Neuronal stem cell (in vitro differentiated cells): ENCODE data around the gene JDP2.

ENCODE experiments used
- DNase-seq: peaks from one replicate; pipeline ENCODE4 v3.0.0-alpha.2; 2013; ENCODE audit warnings: low spot score
- H2AFZ ChIP-seq: one replicate; pipeline ENCODE4 v1.6.1; 2013; ENCODE audit warnings: mild to moderate bottlenecking, low read length, inconsistent platforms
- H2AK5ac ChIP-seq: 2 replicates; pipeline ENCODE4 v1.6.1; 2013; ENCODE audit warnings: low read depth, mild to moderate bottlenecking, inconsistent platforms, low read length, moderate library complexity, mixed read lengths
- H2BK120ac ChIP-seq: 2 replicates; pipeline ENCODE4 v1.6.1; 2013; ENCODE audit warnings: low read depth, mild to moderate bottlenecking, inconsistent platforms, low read length, moderate library complexity, mixed read lengths
- H2BK12ac ChIP-seq: one replicate; pipeline ENCODE4 v1.6.1; 2013; ENCODE audit warnings: low read length, inconsistent platforms
- H2BK15ac ChIP-seq: 2 replicates; pipeline ENCODE4 v1.6.1; 2013; ENCODE audit warnings: mild to moderate bottlenecking, low read length, inconsistent platforms, mixed read lengths
- H2BK5ac ChIP-seq: one replicate; pipeline ENCODE4 v1.6.1; 2013; ENCODE audit warnings: inconsistent platforms, mild to moderate bottlenecking, low read length, moderate library complexity
- H3K14ac ChIP-seq: one replicate; pipeline ENCODE4 v1.6.1; 2013; ENCODE audit warnings: low read length, inconsistent platforms
- H3K18ac ChIP-seq: 2 replicates; pipeline ENCODE4 v1.6.1; 2013; ENCODE audit warnings: low read length, inconsistent platforms
- H3K23ac ChIP-seq: 2 replicates; pipeline ENCODE4 v1.6.1; 2013; ENCODE audit warnings: low read depth, mild to moderate bottlenecking, mixed read lengths, low read length, inconsistent platforms; ENCODE audit not compliant: poor library complexity
- H3K27ac ChIP-seq: replicated peaks from 3 replicates; pipeline ENCODE4 v1.5.1; 2013; ENCODE audit warnings: low read length, inconsistent platforms
- H3K27me3 ChIP-seq, 3 experiments: 2 replicates each; pipeline ENCODE4 v1.6.1; 2013; ENCODE audit warnings: low read length in 3 of 3, mild to moderate bottlenecking in 2 of 3, inconsistent platforms in 1 of 3, low read depth in 1 of 3, mixed read lengths in 1 of 3, moderate library complexity in 1 of 3; ENCODE audit not compliant: control insufficient read depth in 3 of 3, insufficient read depth in 3 of 3
- H3K36me3 ChIP-seq, 2 donors: replicated peaks in 1 of 2; 2 replicates each; pipeline ENCODE4 v1.6.1; 2013; ENCODE audit warnings: low read length in 2 of 2; ENCODE audit not compliant: control insufficient read depth in 2 of 2, insufficient read depth in 2 of 2
- H3K4ac ChIP-seq: 2 replicates; pipeline ENCODE4 v1.6.1; 2013; ENCODE audit warnings: inconsistent platforms, mild to moderate bottlenecking, low read length, moderate library complexity
- H3K4me1 ChIP-seq, 2 donors: 1 replicate in 1 of 2; 2 replicates in 1 of 2; pipeline ENCODE4 v1.6.1; 2013; ENCODE audit warnings: low read length in 2 of 2, low read depth in 1 of 2; ENCODE audit not compliant: control insufficient read depth in 2 of 2, insufficient read depth in 1 of 2
- H3K4me2 ChIP-seq: one replicate; pipeline ENCODE4 v1.6.1; 2013; ENCODE audit warnings: mild to moderate bottlenecking, low read length, inconsistent platforms; ENCODE audit not compliant: insufficient read depth, poor library complexity, severe bottlenecking
- H3K4me3 ChIP-seq, 2 donors: 2 replicates each; pipeline ENCODE4 v1.5.1; 2013; ENCODE audit warnings: low read length in 2 of 2, mild to moderate bottlenecking in 2 of 2, inconsistent platforms in 1 of 2, moderate library complexity in 1 of 2
- H3K79me1 ChIP-seq: one replicate; pipeline ENCODE4 v1.6.1; 2013; ENCODE audit warnings: low read depth, mild to moderate bottlenecking, inconsistent platforms, low read length, moderate library complexity
- H3K9ac ChIP-seq: one replicate; pipeline ENCODE4 v1.6.1; 2013; ENCODE audit warnings: mild to moderate bottlenecking, low read depth, low read length, inconsistent platforms; ENCODE audit not compliant: poor library complexity
- H3K9me3 ChIP-seq, 2 donors: replicated peaks in 1 of 2; 2 replicates each; pipeline versions ENCODE3 to v1.6.1; 2013; ENCODE audit warnings: low read length in 2 of 2, mild to moderate bottlenecking in 2 of 2, inconsistent platforms in 1 of 2, low read depth in 1 of 2, mixed read lengths in 1 of 2, moderate library complexity in 1 of 2; ENCODE audit not compliant: control insufficient read depth in 2 of 2, insufficient read depth in 1 of 2
- H4K8ac ChIP-seq: one replicate; pipeline ENCODE4 v1.6.1; 2013; ENCODE audit warnings: low read depth, mild to moderate bottlenecking, inconsistent platforms, low read length, moderate library complexity
- H4K91ac ChIP-seq: one replicate; pipeline ENCODE4 v1.6.1; 2013; ENCODE audit warnings: low read length, low read depth, mild to moderate bottlenecking, inconsistent platforms; ENCODE audit not compliant: poor library complexity
- WGBS, 2 donors: extraction: QIAGEN DNeasy Blood & Tissue Kit; methylation state at CpG; one replicate each; pipeline ENCODE4 v1.1.7; 2013; ENCODE audit warnings: missing lambda C conversion rate in 2 of 2, mixed read lengths in 1 of 2; ENCODE audit not compliant: insufficient read length in 2 of 2, insufficient replicate concordance in 1 of 2; ENCODE audit errors: extremely low coverage in 2 of 2; 5-methylcytosine and 5-hydroxymethylcytosine counted together

JDP2 gene

GRCh38 chr14:75452324-75452723 lies 24.5 kb downstream of the JDP2 start:
- no peak overlapping the region for H3K4ac ChIP-seq
- no peaks in the 10 kb centered on the region for H3K27me3 ChIP-seq
- H2BK120ac ChIP-seq: peak overlapping the region; percentile 93
- DNase-seq: no peak
- peak overlapping the region; percentile 73 for H3K18ac ChIP-seq
- H3K14ac ChIP-seq: no peak overlapping the region
- H4K8ac ChIP-seq: no peak overlapping the region
- peak overlapping the region; percentile 85 for H2BK5ac ChIP-seq
- H2AFZ ChIP-seq: peak overlapping the region; percentile 92
- peaks cover 0 to 2% of the 10 kb centered on the region in 2 donors for H3K36me3 ChIP-seq
- no peak overlapping the region for H3K23ac ChIP-seq
- H2AK5ac ChIP-seq: peak overlapping the region; percentile 6
- no peaks in the 10 kb centered on the region for H3K79me1 ChIP-seq
- no peak overlapping the region for H3K4me2 ChIP-seq
- H3K9me3 ChIP-seq: no peaks in the 10 kb centered on the region
- no peak overlapping the region for H2BK15ac ChIP-seq
- no peak overlapping the region for H3K9ac ChIP-seq
- H3K4me3 ChIP-seq: no peak overlapping the region
- no peak overlapping the region for H4K91ac ChIP-seq
- peaks cover 33 to 67% of the 10 kb centered on the region in 2 donors for H3K4me1 ChIP-seq
- WGBS, 2 donors: no CpG with 5 or more reads among the region's 4 CpGs
- H2BK12ac ChIP-seq: peak overlapping the region; percentile 12
- H3K27ac ChIP-seq: peak overlapping the region; percentile 98

- peak overlapping the region; percentile 6 for H2AK5ac ChIP-seq
- H3K4ac ChIP-seq: peak overlapping the region; percentile 90
- peak overlapping the region; percentile 92 for H2AFZ ChIP-seq
- peak overlapping the region; percentile 33 for H2BK12ac ChIP-seq
- peak overlapping the region; percentile 87 for H3K9ac ChIP-seq
- peaks cover 0 to 2% of the 10 kb centered on the region in 2 donors for H3K36me3 ChIP-seq
- no peaks in the 10 kb centered on the region for H3K9me3 ChIP-seq
- DNase-seq: peak; percentile 89
- no peak overlapping the region for H4K8ac ChIP-seq
- WGBS, 2 donors: no CpG with 5 or more reads among the region's 14 CpGs
- peak overlapping the region; percentile 98 for H3K18ac ChIP-seq
- peak overlapping the region; percentile 98 for H4K91ac ChIP-seq
- no peaks in the 10 kb centered on the region for H3K79me1 ChIP-seq
- H2BK15ac ChIP-seq: peak overlapping the region; percentile 76
- peak overlapping the region; percentile 93 for H2BK120ac ChIP-seq
- peak overlapping the region; percentile 98 for H3K27ac ChIP-seq
- H3K27me3 ChIP-seq: no peaks in the 10 kb centered on the region
- no peak overlapping the region for H3K4me3 ChIP-seq
- H3K4me2 ChIP-seq: peak overlapping the region; percentile 36
- no peak overlapping the region for H3K14ac ChIP-seq
- H2BK5ac ChIP-seq: peak overlapping the region; percentile 85
- H3K4me1 ChIP-seq: peaks cover 38 to 71% of the 10 kb centered on the region in 2 donors
- no peak overlapping the region for H3K23ac ChIP-seq
These were observed 25.3 kb downstream of the JDP2 start for GRCh38 chr14:75452900-75453816.

- peak overlapping the region; percentile 76 for H2BK5ac ChIP-seq
- no peaks in the 10 kb centered on the region for H3K27me3 ChIP-seq
- no CpG with 5 or more reads among the region's 14 CpGs for WGBS, 2 donors
- H4K91ac ChIP-seq: peak overlapping the region; percentile 98
- no peak overlapping the region for H3K14ac ChIP-seq
- H3K79me1 ChIP-seq: no peaks in the 10 kb centered on the region
- H2AFZ ChIP-seq: no peak overlapping the region
- H3K27ac ChIP-seq: peak overlapping the region; percentile 98
- H3K4ac ChIP-seq: no peak overlapping the region
- H3K18ac ChIP-seq: peak overlapping the region; percentile 98
- H3K9me3 ChIP-seq: no peaks in the 10 kb centered on the region
- H3K36me3 ChIP-seq: peaks cover 0 to 2% of the 10 kb centered on the region in 2 donors
- H2BK120ac ChIP-seq: no peak overlapping the region
- no peak overlapping the region for H4K8ac ChIP-seq
- H3K9ac ChIP-seq: no peak overlapping the region
- H3K23ac ChIP-seq: no peak overlapping the region
- no peak overlapping the region for H2BK12ac ChIP-seq
- peak overlapping the region; percentile 76 for H2BK15ac ChIP-seq
- no peak for DNase-seq
- H3K4me3 ChIP-seq: no peak overlapping the region
- H3K4me1 ChIP-seq: peaks cover 38 to 68% of the 10 kb centered on the region in 2 donors
- no peak overlapping the region for H3K4me2 ChIP-seq
- no peak overlapping the region for H2AK5ac ChIP-seq
These were observed 26.1 kb downstream of the JDP2 start for GRCh38 chr14:75453817-75454434.
